MV-4-11 (cell line): Measurements from ENCODE around the gene SLC35D1.

Experiments used
- DNase-seq: peaks from one replicate; lab custom pipeline; 2025; lab: John Stamatoyannopoulos, UW

Gene SLC35D1

DNA sequence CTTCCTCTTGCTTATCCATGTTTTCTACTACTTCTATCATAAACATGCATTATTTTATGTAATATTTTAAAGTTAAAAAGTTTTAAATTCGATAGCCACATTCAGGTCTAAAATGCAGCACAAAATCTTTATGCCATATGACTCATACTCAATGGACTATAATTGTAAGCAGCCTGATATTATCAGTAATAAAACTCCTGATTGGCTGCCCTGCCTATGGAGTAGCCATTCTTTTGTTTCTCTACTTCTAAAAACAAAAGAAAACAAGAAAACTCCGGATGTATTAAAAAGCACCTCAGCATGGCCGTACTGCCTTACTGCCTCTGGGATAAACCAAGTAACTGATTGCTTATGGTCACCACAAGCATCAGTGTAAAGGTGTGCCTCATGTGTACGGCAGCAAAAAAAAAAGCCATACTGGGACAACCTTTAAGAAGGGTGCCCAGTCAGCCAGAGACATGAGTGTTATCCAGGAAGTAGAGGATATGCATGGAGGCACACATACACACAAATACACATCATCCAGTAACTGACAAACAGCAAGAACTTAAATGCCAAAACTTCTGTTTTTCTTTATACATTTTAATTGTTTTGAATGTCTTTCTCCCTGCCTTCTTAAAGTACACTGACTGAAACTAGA lies 9.2 kb downstream of the SLC35D1 start:
- no peak for DNase-seq

GRCh38 chr1:67043366-67043765 lies 10.6 kb downstream of the SLC35D1 start:
- DNase-seq: no peak

- no peak for DNase-seq
These were observed 12.0 kb downstream of the SLC35D1 start for GRCh38 chr1:67041841-67042503.

GRCh38 chr1:67040405-67040804 lies 13.5 kb downstream of the SLC35D1 start:
- DNase-seq: no peak

GRCh38 chr1:67031859-67032247 lies 22.1 kb downstream of the SLC35D1 start:
- DNase-seq: no peak

DNA sequence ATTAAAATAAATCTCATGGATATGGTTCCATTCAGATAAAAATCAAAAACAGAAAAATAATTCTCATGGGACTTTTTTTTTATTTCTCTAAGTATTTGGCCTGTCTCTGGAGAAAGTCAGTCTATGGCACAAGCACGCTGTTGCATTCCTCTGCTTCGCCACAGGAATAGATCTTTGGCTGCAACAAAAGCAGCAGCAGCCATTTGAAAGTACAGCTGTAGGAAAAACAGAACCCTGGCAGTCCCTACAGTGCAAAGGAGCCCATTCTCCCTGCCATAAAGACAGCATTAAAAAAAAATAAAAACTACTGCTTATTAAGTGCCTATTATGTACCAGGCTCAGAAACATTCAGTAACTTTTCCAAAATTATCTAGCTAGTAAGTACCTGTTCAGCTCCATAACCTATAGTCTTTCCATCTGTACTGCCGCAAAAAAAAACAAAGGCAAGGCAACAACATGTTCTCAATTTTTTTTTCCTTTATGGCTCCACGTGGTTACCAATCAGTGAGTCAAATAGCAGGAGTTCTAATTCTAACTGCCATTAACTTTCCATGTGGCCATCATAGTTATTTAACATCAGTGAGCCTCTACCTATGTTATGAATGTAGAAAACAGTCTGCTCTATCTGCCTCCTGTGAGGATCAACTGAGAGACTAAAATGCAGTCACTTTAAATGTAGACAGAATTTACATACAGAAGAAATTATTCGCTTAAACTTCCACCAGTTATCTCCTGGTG lies 22.7 kb downstream of the SLC35D1 start:
- DNase-seq: no peak

DNA sequence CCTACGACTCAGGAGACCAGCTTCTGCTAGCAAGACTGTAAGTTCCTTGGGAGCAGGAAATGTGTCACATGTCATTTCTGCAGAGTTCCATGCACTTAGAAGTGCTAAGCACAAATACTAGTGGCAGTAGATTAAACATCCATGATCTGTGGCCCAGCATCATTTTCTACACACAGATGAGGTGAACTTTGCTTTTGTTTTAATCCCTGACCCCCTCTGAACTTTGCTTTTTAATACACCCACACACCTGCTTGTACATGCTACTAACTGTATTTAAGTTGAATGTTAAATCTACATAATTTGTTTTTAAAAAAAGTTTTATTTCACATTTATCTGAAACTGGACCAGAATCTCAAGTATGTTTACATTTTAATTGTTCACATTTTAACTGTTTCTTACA lies 24.5 kb downstream of the SLC35D1 start:
- DNase-seq: no peak

DNA sequence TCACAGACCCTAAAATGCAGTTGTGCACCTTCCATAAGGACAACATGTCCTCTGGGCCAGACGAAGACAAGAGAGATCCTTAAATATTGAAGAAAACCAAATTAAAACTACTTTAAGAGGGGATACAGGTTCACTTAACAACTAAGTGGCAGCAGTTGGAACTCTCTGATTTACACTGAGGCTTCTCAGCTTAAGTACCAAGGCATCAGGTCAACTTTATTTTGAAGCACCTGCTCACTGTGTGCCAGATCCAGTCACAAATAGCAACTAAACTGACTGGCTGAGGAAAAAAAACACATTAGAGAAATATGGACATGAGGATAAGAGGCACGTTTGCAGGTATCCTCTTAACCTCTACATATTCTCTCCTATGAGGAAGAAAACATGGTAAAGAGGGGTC lies 33.2 kb downstream of the SLC35D1 start:
- DNase-seq: no peak

DNA sequence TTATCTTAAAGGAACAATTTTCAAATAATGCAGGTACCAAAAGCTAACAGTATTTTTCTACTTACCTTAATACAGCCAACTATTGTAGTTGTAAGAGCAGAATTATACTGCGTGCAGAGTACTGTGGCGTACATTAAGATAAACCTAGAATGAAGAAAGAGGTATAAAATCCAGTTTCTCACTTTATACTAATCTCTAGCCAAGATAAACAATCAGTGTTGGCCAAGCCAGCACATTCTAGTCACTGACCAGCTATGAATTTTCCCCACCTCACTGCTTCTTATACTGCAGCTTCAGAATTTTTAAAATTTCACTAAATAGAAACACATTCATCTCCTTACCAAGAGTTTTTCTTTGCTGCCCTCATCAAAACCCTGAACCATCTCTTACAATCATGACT lies 33.6 kb downstream of the SLC35D1 start:
- DNase-seq: no peak

DNA sequence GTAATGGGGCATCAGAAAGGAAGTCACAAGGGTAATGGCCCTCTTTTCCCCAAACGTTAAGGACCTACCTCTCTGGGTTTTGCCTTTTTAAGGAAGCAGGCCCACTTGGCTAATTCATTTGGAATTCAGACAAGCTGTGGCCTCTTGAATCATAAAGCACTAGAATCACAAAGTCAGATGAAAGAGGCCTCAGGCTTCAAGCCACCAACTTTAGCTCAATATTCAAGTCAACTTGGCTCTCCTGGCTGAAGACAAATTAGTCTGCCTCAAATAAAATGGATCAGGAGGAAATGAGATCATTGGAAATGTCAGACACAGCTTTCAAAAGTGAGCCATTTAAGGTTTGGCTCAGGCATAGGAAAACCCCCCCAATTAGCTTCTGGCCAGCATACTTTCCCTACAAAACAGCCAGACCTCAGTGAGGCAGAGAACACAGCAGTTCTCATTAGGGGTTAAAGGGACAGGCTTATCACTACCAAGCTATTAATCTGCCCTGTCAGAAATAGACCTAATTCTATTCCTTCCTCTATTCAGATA lies 34.3 kb downstream of the SLC35D1 start:
- no peak for DNase-seq

- no peak for DNase-seq
These were observed 34.8 kb downstream of the SLC35D1 start for GRCh38 chr1:67019121-67019520.

GRCh38 chr1:67018574-67018973 lies 35.4 kb downstream of the SLC35D1 start:
- DNase-seq: no peak

DNA sequence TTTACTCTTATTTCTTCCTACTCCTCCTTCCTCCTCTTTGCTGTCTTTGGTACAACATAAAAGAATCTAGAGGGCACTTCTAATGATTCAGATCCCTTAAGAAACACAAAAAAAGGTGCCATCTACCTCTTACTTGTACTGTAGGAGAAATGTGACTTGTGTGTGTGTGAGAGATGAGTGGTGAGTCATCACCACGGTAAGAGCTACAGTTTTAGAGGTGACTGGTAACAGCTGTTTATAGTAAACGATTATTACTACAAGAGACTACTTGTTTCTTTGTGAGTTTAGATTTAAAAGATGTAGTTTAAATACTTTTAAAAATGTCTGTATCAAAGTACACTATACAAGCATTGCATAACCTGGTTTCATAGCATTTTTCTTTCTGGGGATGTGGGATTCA lies 40.4 kb downstream of the SLC35D1 start:
- no peak for DNase-seq

DNA sequence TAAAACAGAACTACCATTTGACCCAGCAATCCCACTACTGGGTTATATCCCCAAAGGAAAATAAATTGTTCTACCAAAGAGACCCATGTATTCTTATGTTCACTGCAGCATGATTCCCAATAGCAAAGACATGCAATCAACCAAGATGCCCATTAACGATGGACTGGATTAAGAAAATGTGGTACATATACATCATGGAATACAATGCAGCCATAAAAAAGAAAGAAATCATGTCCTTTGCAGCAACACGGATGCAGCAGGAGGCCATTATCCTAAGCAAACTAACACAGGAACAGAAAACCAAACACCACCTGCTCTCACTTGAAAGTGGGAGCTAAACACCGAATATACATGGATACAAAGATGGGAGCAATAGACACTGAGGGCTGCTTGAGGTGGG lies 44.2 kb downstream of the SLC35D1 start:
- no peak for DNase-seq

- no peak for DNase-seq
These were observed 48.9 kb downstream of the SLC35D1 start for GRCh38 chr1:67005068-67005467.

GRCh38 chr1:67004176-67004575 lies 49.8 kb downstream of the SLC35D1 start:
- DNase-seq: no peak

- DNase-seq: peak; percentile 23
These were observed 52.1 kb downstream of the SLC35D1 start for GRCh38 chr1:67001682-67002425.

DNA sequence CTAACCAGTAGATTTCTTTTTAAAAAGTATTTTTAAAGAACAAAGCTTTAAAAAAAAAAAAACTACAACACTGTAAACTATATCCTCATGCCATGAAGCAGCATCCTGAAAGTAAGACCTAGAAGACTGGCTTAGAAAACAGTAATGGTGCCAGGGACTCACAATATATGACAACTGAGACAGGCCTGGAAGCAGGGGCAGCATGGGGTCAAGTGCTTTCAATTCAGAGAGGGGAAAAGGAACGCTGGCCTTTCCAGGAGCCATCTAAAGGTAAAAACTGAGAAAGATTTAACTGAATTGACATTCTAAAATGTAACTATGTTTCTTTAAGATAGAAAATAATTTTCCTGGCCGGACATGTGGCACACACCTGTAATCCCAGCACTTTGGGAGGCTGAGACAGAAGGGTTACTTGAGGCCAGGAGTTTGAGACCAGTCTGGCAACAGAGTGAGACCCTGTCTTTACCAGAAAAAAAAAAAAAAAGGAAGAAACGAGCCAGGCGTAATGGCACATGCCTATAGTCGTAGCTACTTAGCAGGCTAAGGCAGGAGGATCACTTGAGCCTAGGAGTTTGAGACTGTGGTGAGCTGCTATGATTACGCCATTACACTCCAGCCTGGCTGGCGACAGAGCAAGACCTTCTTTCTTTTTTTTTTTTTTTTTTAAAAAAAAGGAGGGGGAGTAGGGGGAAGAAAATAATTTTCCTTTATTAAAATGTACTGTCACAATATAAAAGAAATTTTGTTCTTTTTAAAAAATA lies 54.1 kb downstream of the SLC35D1 start:
- peak; percentile 91 for DNase-seq

GRCh38 chr1:66998972-66999371 lies 55.0 kb downstream of the SLC35D1 start:
- DNase-seq: peak; percentile 61

- peak; percentile 88 for DNase-seq
These were observed 57.8 kb downstream of the SLC35D1 start for GRCh38 chr1:66996018-66996682.

DNA sequence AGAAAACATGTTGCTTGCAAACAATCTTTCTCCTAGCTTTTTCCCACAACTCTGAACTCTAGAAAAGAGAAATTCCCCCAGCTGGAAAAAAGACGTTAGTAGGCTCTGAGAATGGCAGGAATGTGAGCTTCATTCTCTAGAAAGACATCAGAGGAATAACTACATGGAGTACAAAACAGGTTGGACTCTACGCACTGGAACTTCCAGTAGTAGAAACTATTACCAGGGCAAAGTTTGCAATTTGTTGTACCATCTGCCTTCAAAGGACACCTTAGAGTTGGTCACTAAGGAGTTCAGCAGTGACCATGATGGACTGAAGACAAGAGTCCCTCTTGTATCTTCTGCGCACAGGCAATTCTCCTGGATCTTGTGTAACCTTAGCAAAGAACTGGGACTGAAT lies 60.9 kb downstream of the SLC35D1 start:
- DNase-seq: no peak
